Esophagus squamous epithelium (tissue), 5 donors: Measurements from ENCODE around the gene RELT. TPM values are rescaled to one million over a fixed set of nuclear protein-coding genes. Genes with fewer than 3 reads are reported as not detected.

Experiments
- DNase-seq: peaks from one replicate; lab custom pipeline; 2025; lab: John Stamatoyannopoulos, UW
- H3K27ac ChIP-seq, 4 donors: fragments of 200-600 bp; sonication (generic); one replicate each; pipeline ENCODE4 v1.5.1; 2016 to 2019; ENCODE audit warnings: mild to moderate bottlenecking in 1 of 4
- H3K27me3 ChIP-seq, 4 donors: fragments of 200-600 bp; sonication (generic); 1 replicate in 3 of 4; 2 replicates in 1 of 4; pipeline versions ENCODE4 v1.5.1 to v1.6.0; 2017 to 2021; ENCODE audit warnings: antibody characterized with exemption in 1 of 4
- H3K36me3 ChIP-seq, 3 donors: fragments of 200-600 bp; sonication (generic); one replicate each; pipeline ENCODE4 v1.5.1; 2016 to 2019
- H3K4me1 ChIP-seq, 3 donors: fragments of 200-600 bp; sonication (generic); one replicate each; pipeline ENCODE4 v1.5.1; 2017 to 2019
- H3K4me3 ChIP-seq, 4 donors: fragments of 200-600 bp; sonication (generic); 1 replicate in 3 of 4; 2 replicates in 1 of 4; pipeline ENCODE4 v1.5.1; 2016 to 2019; ENCODE audit warnings: mild to moderate bottlenecking in 2 of 4, moderate library complexity in 1 of 4
- H3K9me3 ChIP-seq, 3 donors: fragments of 200-600 bp; sonication (generic); one replicate each; pipeline ENCODE4 v1.5.1; 2016 to 2019
- POLR2A ChIP-seq, 4 donors: fragments of 450-650 bp; IDR thresholded peaks; one replicate each; pipeline ENCODE4 v1.6.1; 2017; ENCODE audit warnings: antibody characterized with exemption in 4 of 4, mild to moderate bottlenecking in 4 of 4, moderate library complexity in 3 of 4
- WGBS, 2 donors: methylation state at CpG; one replicate each; pipeline ENCODE4 v1.1.5; 2018; 5-methylcytosine and 5-hydroxymethylcytosine counted together
- intact Hi-C: fragments of 100-400 bp; cut with DNase I; formaldehyde crosslinking; loops from one replicate; pipeline ENCODE4 v1.15.0; 2022
- total RNA-seq, 4 donors: library from RNA; depleted of rRNA; stranded (reverse); fragments of >200 nt; gene quantifications; one replicate each; pipeline ENCODE4 v1.1.0, GENCODE V29; 2016
- TF ChIP-seq, protein P1 (sequence below), 6 experiments: fragments of 450-650 bp in 4 of 6; fragments of 200-600 bp in 2 of 6; sonication (generic) in 2 of 6; IDR thresholded peaks; one replicate each; pipeline ENCODE4 v1.5.1; 2016 to 2019; ENCODE audit warnings: antibody characterized with exemption in 6 of 6, mild to moderate bottlenecking in 4 of 6, moderate library complexity in 4 of 6
- donor health status: DM: yes; HTN: yes; CAD: no.

Gene RELT
- total RNA-seq, 4 donors from 2014 or later, result 3.7 to 8.8 (median 5.3) TPM

DNA sequence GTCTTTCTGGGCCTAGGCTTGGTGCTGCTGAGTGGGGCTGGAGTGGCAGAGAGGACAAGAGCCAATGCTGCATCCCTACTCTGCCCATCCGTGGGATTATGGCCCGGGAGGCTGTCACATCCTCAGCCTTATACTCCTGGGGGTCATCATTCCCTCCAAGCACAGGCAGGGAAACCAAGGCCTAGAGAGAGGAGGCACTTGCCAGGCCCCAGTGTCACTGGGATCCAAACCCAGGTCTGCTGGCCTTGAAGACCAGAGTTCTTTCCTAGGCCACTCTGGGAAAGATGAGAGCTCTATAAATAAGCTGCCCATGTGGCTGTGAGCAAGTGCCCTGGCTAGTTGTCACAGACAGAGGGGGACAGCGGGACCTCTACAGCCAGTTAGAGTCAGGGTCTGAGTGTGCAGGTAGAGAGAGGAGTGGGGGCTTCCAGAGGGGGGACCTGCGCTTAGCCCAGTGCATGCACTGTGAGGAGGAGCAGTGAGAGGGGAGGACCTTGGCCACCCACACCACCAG is 4.8 kb downstream of the RELT start:
- H3K9me3 ChIP-seq, result no peaks in the 10 kb centered on the region
- DNase-seq, result no peak
- H3K27ac ChIP-seq, result peak overlapping the region in 1 of 4 donors; percentile 82
- no peaks in the 10 kb centered on the region for H3K36me3 ChIP-seq
- peaks cover 33 to 90% (median 42%) of the 10 kb centered on the region in 3 donors for H3K4me1 ChIP-seq
- WGBS, 2 donors, result 100% methylated on average over 2 of the region's 4 CpGs; no CpG with 5 or more reads in 1 of the 2 donors
- intact Hi-C loops, result no loop called here
- TF ChIP-seq POLR2A (IDR thresholded peaks at IDR 0.05), result no peak
- TF ChIP-seq, protein P1, sequence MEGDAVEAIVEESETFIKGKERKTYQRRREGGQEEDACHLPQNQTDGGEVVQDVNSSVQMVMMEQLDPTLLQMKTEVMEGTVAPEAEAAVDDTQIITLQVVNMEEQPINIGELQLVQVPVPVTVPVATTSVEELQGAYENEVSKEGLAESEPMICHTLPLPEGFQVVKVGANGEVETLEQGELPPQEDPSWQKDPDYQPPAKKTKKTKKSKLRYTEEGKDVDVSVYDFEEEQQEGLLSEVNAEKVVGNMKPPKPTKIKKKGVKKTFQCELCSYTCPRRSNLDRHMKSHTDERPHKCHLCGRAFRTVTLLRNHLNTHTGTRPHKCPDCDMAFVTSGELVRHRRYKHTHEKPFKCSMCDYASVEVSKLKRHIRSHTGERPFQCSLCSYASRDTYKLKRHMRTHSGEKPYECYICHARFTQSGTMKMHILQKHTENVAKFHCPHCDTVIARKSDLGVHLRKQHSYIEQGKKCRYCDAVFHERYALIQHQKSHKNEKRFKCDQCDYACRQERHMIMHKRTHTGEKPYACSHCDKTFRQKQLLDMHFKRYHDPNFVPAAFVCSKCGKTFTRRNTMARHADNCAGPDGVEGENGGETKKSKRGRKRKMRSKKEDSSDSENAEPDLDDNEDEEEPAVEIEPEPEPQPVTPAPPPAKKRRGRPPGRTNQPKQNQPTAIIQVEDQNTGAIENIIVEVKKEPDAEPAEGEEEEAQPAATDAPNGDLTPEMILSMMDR (IDR thresholded peaks at IDR 0.05), result no peak
- no peaks in the 10 kb centered on the region for H3K27me3 ChIP-seq
- no peak overlapping the region for H3K4me3 ChIP-seq

DNA sequence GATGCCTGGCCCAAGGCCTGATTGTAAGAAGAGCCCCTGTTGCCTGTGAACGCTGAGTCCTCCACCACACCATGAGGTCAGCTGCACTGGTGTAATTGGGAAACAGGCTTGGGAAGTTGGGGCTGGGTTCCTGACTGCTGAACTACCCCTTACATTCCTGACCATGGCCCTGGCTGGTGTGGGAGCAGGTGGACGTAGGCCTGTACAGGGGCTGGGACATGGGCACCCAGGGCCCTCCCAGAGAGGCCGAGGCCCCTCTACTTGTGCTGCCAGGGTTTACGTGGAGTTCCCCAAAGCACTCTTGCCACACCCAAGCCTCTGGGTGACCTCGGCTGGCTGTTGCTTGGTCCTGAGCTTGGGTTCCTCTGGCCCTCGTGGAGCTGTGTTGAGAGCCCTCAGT is 5.4 kb downstream of the RELT start:
- intact Hi-C loops, result no loop called here
- Histone ChIP-seq H3K27ac (peak overlapping the region in 1 of 4 donors; percentile 82), H3K4me3 (no peak overlapping the region), H3K9me3 (no peaks in the 10 kb centered on the region), H3K27me3 (no peaks in the 10 kb centered on the region), H3K36me3 (no peaks in the 10 kb centered on the region), H3K4me1 (peaks cover 40 to 93% (median 44%) of the 10 kb centered on the region in 3 donors)
- 56 to 78% methylated on average over 1 to 4 of the region's 6 CpGs for WGBS, 2 donors
- no peak for DNase-seq
- TF ChIP-seq POLR2A (IDR thresholded peaks at IDR 0.05), result no peak
- TF ChIP-seq, protein P1 (IDR thresholded peaks at IDR 0.05), result no peak

DNA sequence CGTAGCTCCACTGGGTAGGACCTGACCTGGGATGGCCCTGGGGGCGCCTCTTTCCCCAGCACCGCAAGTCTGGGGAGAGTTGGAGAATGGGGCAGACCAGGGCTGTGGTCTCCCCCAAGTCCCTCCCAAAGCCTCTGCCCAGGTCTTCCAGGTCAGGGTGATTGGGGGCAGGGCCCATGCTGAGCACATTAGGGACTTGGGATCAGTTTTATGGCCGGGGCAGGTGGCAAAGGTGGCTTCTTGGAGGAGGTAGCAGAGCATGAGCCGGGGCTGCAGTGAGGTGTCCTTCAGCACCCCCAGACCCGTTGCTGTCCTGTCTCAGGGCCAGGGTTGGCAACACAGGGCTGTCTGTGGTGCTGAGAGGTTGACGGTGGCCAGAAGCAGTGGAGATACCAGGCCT is 6.0 kb downstream of the RELT start:
- peaks cover 41 to 93% (median 44%) of the 10 kb centered on the region in 3 donors for H3K4me1 ChIP-seq
- TF ChIP-seq, protein P1 (IDR thresholded peaks at IDR 0.05), result no peak
- no peak for TF ChIP-seq POLR2A (IDR thresholded peaks at IDR 0.05)
- intact Hi-C loops, result no loop called here
- H3K9me3 ChIP-seq, result no peaks in the 10 kb centered on the region
- no peaks in the 10 kb centered on the region for H3K36me3 ChIP-seq
- H3K27me3 ChIP-seq, result no peaks in the 10 kb centered on the region
- no peak overlapping the region for H3K4me3 ChIP-seq
- no peak for DNase-seq
- WGBS, 2 donors, result 78 to 85% methylated on average over 4 to 5 of the region's 7 CpGs
- H3K27ac ChIP-seq, result peak overlapping the region in 1 of 4 donors; percentile 82

DNA sequence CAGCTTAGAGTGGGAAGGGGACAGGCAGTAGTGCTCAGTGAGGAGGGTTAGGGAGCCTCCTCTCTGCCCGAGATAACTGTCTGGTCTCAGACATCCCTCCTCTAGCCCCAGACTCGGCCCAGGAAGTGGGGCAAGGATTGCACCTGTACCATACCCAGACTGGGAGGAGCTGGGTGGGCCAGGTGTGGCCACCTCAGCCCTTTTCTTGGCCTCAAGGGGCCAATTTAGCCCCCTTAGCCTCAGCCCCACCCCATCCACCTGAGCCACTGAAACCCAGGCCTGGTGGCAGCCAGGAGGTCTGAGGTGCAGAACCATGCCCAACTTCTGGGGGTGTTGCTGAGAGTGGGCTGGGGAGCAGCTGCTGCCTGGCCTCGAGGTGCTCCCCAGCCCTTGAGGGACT is 6.5 kb downstream of the RELT start:
- WGBS, 2 donors, result 34% methylated on average over 3 of the region's 3 CpGs; no CpG with 5 or more reads in 1 of the 2 donors
- H3K27me3 ChIP-seq, result no peaks in the 10 kb centered on the region
- peaks cover 36 to 93% (median 38%) of the 10 kb centered on the region in 3 donors for H3K4me1 ChIP-seq
- peak overlapping the region in 1 of 4 donors; percentile 82 for H3K27ac ChIP-seq
- no peaks in the 10 kb centered on the region for H3K9me3 ChIP-seq
- DNase-seq, result no peak
- no peak overlapping the region for H3K4me3 ChIP-seq
- no peak for TF ChIP-seq POLR2A (IDR thresholded peaks at IDR 0.05)
- TF ChIP-seq, protein P1 (IDR thresholded peaks at IDR 0.05), result no peak
- H3K36me3 ChIP-seq, result no peaks in the 10 kb centered on the region
- intact Hi-C loops, result no loop called here

DNA sequence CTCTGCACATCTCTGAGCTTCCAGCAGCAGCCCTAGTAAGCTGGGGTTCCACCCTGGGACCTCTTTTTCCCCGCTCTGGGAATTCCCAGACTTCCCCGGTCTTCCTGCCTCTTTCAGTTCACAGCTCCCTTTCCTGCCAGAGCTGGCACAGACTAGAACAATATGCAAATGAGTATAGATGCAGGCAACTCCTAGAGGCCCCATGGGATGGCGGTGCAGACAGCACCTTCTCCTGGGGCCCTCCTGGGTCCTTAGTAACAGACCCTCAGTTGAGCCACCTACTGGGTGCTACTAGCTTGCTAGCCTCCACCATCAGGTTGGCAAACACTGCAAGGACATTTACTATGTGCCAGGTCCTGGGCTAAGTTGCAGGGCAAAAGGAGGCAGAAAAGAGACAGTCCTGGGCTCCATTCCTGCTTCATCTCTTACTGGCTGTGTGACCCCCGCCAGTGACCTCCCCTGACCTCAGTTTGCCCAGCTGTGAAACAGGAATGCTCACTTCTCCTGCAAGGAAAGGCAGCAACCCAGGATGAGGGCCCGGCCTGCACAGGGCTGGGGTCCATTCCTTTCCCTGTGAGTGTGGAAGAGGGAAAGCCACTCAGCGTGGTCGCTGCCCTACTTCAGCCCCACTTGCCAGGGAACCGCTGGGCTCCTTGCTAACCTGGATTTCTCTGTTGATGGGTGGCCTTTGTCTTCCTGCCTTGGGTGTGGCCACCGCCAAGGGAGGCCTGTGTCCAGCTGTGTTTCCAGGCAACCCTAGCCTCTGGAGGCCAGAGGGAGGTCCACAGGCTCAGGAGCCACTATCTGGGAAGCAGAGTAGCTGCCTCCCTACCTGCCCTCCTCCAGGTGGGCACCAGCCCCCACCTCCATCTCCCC is 7.3 kb downstream of the RELT start:
- DNase-seq, result no peak
- H3K9me3 ChIP-seq, result no peaks in the 10 kb centered on the region
- H3K4me3 ChIP-seq, result no peak overlapping the region
- peak overlapping the region in 3 of 4 donors; percentile 10 to 82 (median 26) for H3K27ac ChIP-seq
- intact Hi-C loops, result no loop called here
- no peaks in the 10 kb centered on the region for H3K27me3 ChIP-seq
- H3K4me1 ChIP-seq, result peaks cover 41 to 94% (median 43%) of the 10 kb centered on the region in 3 donors
- WGBS, 2 donors, result 45 to 75% methylated on average over 5 to 8 of the region's 9 CpGs
- TF ChIP-seq POLR2A (IDR thresholded peaks at IDR 0.05), result no peak
- TF ChIP-seq, protein P1 (IDR thresholded peaks at IDR 0.05), result no peak
- H3K36me3 ChIP-seq, result no peaks in the 10 kb centered on the region
